Right lobe of liver (tissue), 6 donors: ENCODE results near the gene TMEM255B. TPM values are rescaled to one million over a fixed set of nuclear protein-coding genes. Genes with fewer than 3 reads are reported as not detected.

Experiments used
- ATAC-seq, 4 donors: fragments of 200-7000 bp; cut with Tn5 transposase; one replicate each; pipeline ENCODE4 v1.9.1; 2020; ENCODE audit warnings: mild to moderate bottlenecking in 4 of 4, moderate library complexity in 4 of 4
- DNase-seq, 3 donors: peaks; one replicate each; pipeline ENCODE4 v3.0.0-alpha.2; 2020
- H3K27ac ChIP-seq, 3 donors: fragments of 200-600 bp; one replicate each; pipeline ENCODE4 v1.8.0; 2022
- H3K27me3 ChIP-seq, 2 donors: fragments of 200-600 bp; one replicate each; pipeline ENCODE4 v1.8.0; 2022
- H3K36me3 ChIP-seq, 4 donors: fragments of 200-600 bp; sonication (generic) in 1 of 4; one replicate each; pipeline versions ENCODE4 v1.5.1 to v1.8.0; 2017 to 2022; ENCODE audit warnings: control low read depth in 1 of 4
- H3K4me1 ChIP-seq, 4 donors: fragments of 200-600 bp; sonication (generic) in 1 of 4; one replicate each; pipeline versions ENCODE4 v1.5.1 to v1.8.0; 2017 to 2022; ENCODE audit warnings: control low read depth in 1 of 4
- H3K4me3 ChIP-seq, 3 donors: fragments of 200-600 bp; one replicate each; pipeline ENCODE4 v1.8.0; 2022
- H3K9me3 ChIP-seq, 4 donors: fragments of 200-600 bp; sonication (generic) in 1 of 4; one replicate each; pipeline versions ENCODE4 v1.5.1 to v1.8.0; 2017 to 2022; ENCODE audit warnings: control low read depth in 1 of 4
- CTCF ChIP-seq, 4 donors: fragments of 200-600 bp in 3 of 4; fragments of 450-650 bp in 1 of 4; IDR thresholded peaks; one replicate each; pipeline versions ENCODE4 v1.5.1 to v1.8.0; 2016 to 2022; ENCODE audit warnings: antibody characterized with exemption in 4 of 4, mild to moderate bottlenecking in 2 of 4
- POLR2A ChIP-seq: fragments of 450-650 bp; IDR thresholded peaks from one replicate; pipeline ENCODE4 v1.6.1; 2017; ENCODE audit warnings: antibody characterized with exemption, mild to moderate bottlenecking
- WGBS: methylation state at CpG from one replicate; pipeline ENCODE4 v1.1.6; 2018; ENCODE audit warnings: low coverage, low lambda C conversion rate; ENCODE audit not compliant: insufficient coverage; ENCODE audit errors: missing lambda C conversion rate; 5-methylcytosine and 5-hydroxymethylcytosine counted together
- intact Hi-C, 2 donors: fragments of 100-400 bp; cut with DNase I; formaldehyde crosslinking; loops; one replicate each; pipeline versions ENCODE4 v1.11.2 to v1.14.1; 2022
- total RNA-seq, 6 experiments: library from RNA; depleted of rRNA in 2 of 6; stranded (reverse); fragments of >200 nt in 2 of 6; fragmentation: NEBNext Ultra II Directional in 3 of 6; extraction: Animal tissue kit (Norgen Biotek cat#: 25700) in 3 of 6; gene quantifications; one replicate each; pipeline versions ENCODE4 v1.1.0 to v1.2.4, GENCODE V29; 2016 to 2023
- donor health status: DM: no; HTN: yes; CAD: no.
- donor health status: DM: no; HTN: no; CAD: no.
- donor health status: DM: no; HTN: no; CAD: no.
- donor health status: DM: no; HTN: yes; CAD: no.
- donor health status: DM: no; HTN: yes; CAD: no.

Gene TMEM255B
- total RNA-seq, 6 experiments from 2014 or later, result 2.5 to 10.4 (median 6.2) TPM

- no peaks in the 10 kb centered on the region for H3K27me3 ChIP-seq
- DNase-seq (no peak), ATAC-seq (no peak)
- TF ChIP-seq CTCF (IDR thresholded peaks at IDR 0.05) (no peak), POLR2A (no peak)
- WGBS, result 81% methylated on average over 12 of the region's 19 CpGs
- H3K9me3 ChIP-seq, result no peaks in the 10 kb centered on the region
- intact Hi-C loops, result no loop called here
- H3K36me3 ChIP-seq, result no peaks in the 10 kb centered on the region
- no peak overlapping the region for H3K4me3 ChIP-seq
- no peak overlapping the region for H3K27ac ChIP-seq
- peaks cover 0 to 2% (median 0%) of the 10 kb centered on the region in 4 donors for H3K4me1 ChIP-seq
These were observed 6.0 kb downstream of the TMEM255B start for GRCh38 chr13:113764793-113765563.

GRCh38 chr13:113765564-113765910 is 6.5 kb downstream of the TMEM255B start:
- Histone ChIP-seq H3K4me3 (no peak overlapping the region), H3K36me3 (no peaks in the 10 kb centered on the region), H3K4me1 (no peaks in the 10 kb centered on the region), H3K9me3 (no peaks in the 10 kb centered on the region), H3K27ac (no peak overlapping the region), H3K27me3 (no peaks in the 10 kb centered on the region)
- TF ChIP-seq POLR2A (no peak), CTCF (IDR thresholded peaks at IDR 0.05) (no peak)
- no peak for DNase-seq
- ATAC-seq, result no peak
- 69% methylated on average over 4 of the region's 4 CpGs for WGBS
- intact Hi-C loops, result no loop called here

- intact Hi-C loops, result no loop called here
- Histone ChIP-seq H3K36me3 (no peaks in the 10 kb centered on the region), H3K9me3 (no peaks in the 10 kb centered on the region), H3K4me1 (no peaks in the 10 kb centered on the region), H3K27ac (no peak overlapping the region), H3K4me3 (no peak overlapping the region), H3K27me3 (no peaks in the 10 kb centered on the region)
- no peak for DNase-seq
- TF ChIP-seq CTCF (IDR thresholded peaks at IDR 0.05) (no peak), POLR2A (no peak)
- 59% methylated on average over 17 of the region's 30 CpGs for WGBS
- no peak for ATAC-seq
These were observed 7.2 kb downstream of the TMEM255B start for GRCh38 chr13:113766035-113766800.

- 64% methylated on average over 2 of the region's 2 CpGs for WGBS
- no peak for ATAC-seq
- intact Hi-C loops, result no loop called here
These were observed 8.3 kb downstream of the TMEM255B start for GRCh38 chr13:113767366-113767765.

More at GRCh38 chr13:113767366-113767765, 8.3 kb downstream of the TMEM255B start:
- no peak overlapping the region for H3K27ac ChIP-seq
- no peak for DNase-seq
- TF ChIP-seq POLR2A (no peak), CTCF (IDR thresholded peaks at IDR 0.05) (no peak)
- no peaks in the 10 kb centered on the region for H3K9me3 ChIP-seq
- no peak overlapping the region for H3K4me3 ChIP-seq
- H3K4me1 ChIP-seq, result no peaks in the 10 kb centered on the region
- no peaks in the 10 kb centered on the region for H3K36me3 ChIP-seq
- H3K27me3 ChIP-seq, result no peaks in the 10 kb centered on the region
